Stomach smooth muscle (tissue), 2 donors: Measurements from ENCODE around the gene PHKB.

Source experiments
- H3K27ac ChIP-seq: one replicate; pipeline ENCODE4 v1.7.0; 2013; ENCODE audit warnings: mild to moderate bottlenecking, low read length, inconsistent platforms
- H3K27me3 ChIP-seq, 2 donors: one replicate each; pipeline ENCODE4 v1.7.0; 2013; ENCODE audit warnings: low read length in 2 of 2; ENCODE audit not compliant: insufficient read depth in 2 of 2, control insufficient read depth in 1 of 2
- H3K36me3 ChIP-seq, 2 donors: one replicate each; pipeline ENCODE4 v1.7.0; 2013; ENCODE audit warnings: low read length in 2 of 2; ENCODE audit not compliant: control insufficient read depth in 2 of 2, insufficient read depth in 2 of 2
- H3K4me1 ChIP-seq: one replicate; pipeline ENCODE4 v1.7.0; 2013; ENCODE audit warnings: low read length; ENCODE audit not compliant: control insufficient read depth, insufficient read depth
- H3K4me3 ChIP-seq, 2 donors: one replicate each; pipeline ENCODE4 v1.7.0; 2013; ENCODE audit warnings: low read length in 2 of 2
- H3K9ac ChIP-seq, 2 donors: one replicate each; pipeline ENCODE4 v1.7.0; 2013; ENCODE audit warnings: low read length in 2 of 2, mild to moderate bottlenecking in 1 of 2
- H3K9me3 ChIP-seq, 2 donors: one replicate each; pipeline ENCODE4 v1.7.0; 2013; ENCODE audit warnings: low read length in 2 of 2; ENCODE audit not compliant: control insufficient read depth in 2 of 2
- donor health status: healthy.
- donor health status: Pancreatic carcinoma.

PHKB gene

GRCh38 chr16:47568351-47568750, 107.2 kb downstream of the PHKB start:
- Histone ChIP-seq H3K36me3 (no peaks in the 10 kb centered on the region), H3K4me1 (no peaks in the 10 kb centered on the region), H3K9ac (no peak overlapping the region), H3K9me3 (no peaks in the 10 kb centered on the region), H3K27ac (no peak overlapping the region), H3K4me3 (no peak overlapping the region), H3K27me3 (no peaks in the 10 kb centered on the region)

DNA sequence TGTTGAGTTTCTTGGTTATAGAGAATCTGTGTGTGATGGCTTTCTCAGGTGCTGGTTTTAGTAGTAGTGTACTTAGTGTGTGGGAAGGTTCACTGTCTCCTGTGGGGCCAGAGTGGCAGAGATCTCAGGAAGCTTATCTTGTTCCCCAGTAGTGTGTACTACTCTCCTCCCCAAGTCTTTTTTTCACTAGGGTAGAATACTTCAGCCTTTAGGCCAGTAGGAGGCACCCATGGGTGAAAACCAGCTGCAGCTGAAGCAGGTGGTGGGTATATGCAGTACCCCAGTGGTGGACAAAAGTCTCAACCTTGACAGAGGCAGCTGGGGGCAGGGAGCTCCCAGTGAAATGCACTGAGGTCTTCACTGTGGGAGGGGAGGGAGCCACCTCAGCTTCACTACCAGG, 109.9 kb downstream of the PHKB start:
- no peak overlapping the region for H3K27ac ChIP-seq
- H3K4me1 ChIP-seq = no peaks in the 10 kb centered on the region
- H3K9me3 ChIP-seq = no peaks in the 10 kb centered on the region
- H3K36me3 ChIP-seq = no peaks in the 10 kb centered on the region
- no peaks in the 10 kb centered on the region for H3K27me3 ChIP-seq
- no peak overlapping the region for H3K4me3 ChIP-seq
- H3K9ac ChIP-seq = no peak overlapping the region

DNA sequence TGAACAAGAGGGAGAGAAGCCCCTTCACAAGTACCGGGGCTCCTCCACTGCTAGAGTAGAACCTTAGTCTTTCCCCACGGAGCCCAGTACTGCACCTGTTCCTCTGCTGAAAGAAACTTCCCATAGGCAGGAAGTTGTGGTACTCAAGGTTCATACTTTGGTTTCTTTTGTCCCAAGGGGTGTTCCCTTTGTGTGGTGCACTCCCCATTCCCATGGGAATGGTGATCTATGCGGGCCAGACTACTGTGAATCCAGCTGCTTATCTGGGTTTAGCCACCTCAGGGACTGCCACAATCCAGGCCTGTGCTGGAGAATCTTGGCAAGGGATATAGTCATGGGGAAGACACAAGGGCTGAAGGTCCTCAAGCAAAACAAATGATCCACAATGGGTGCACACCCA, 110.6 kb downstream of the PHKB start:
- Histone ChIP-seq H3K9ac (no peak overlapping the region), H3K4me3 (no peak overlapping the region)

GRCh38 chr16:47574091-47575054, 113.2 kb downstream of the PHKB start:
- Histone ChIP-seq H3K4me1 (no peaks in the 10 kb centered on the region), H3K9ac (no peak overlapping the region), H3K27me3 (no peaks in the 10 kb centered on the region), H3K27ac (no peak overlapping the region), H3K4me3 (no peak overlapping the region), H3K9me3 (no peaks in the 10 kb centered on the region), H3K36me3 (no peaks in the 10 kb centered on the region)

More for the DNA sequence above, 110.6 kb downstream of the PHKB start:
- Histone ChIP-seq H3K27ac (no peak overlapping the region), H3K27me3 (no peaks in the 10 kb centered on the region), H3K4me1 (no peaks in the 10 kb centered on the region), H3K36me3 (no peaks in the 10 kb centered on the region), H3K9me3 (no peaks in the 10 kb centered on the region)

GRCh38 chr16:47577029-47577428, 115.9 kb downstream of the PHKB start:
- Histone ChIP-seq H3K9ac (no peak overlapping the region), H3K4me1 (no peaks in the 10 kb centered on the region), H3K4me3 (no peak overlapping the region)

GRCh38 chr16:47578033-47578432, 116.9 kb downstream of the PHKB start:
- no peaks in the 10 kb centered on the region for H3K36me3 ChIP-seq
- no peak overlapping the region for H3K4me3 ChIP-seq
- H3K27ac ChIP-seq = no peak overlapping the region
- no peak overlapping the region for H3K9ac ChIP-seq
- H3K4me1 ChIP-seq = no peaks in the 10 kb centered on the region
- no peaks in the 10 kb centered on the region for H3K9me3 ChIP-seq
- no peaks in the 10 kb centered on the region for H3K27me3 ChIP-seq

More at GRCh38 chr16:47577029-47577428, 115.9 kb downstream of the PHKB start:
- Histone ChIP-seq H3K9me3 (no peaks in the 10 kb centered on the region), H3K36me3 (no peaks in the 10 kb centered on the region), H3K27ac (no peak overlapping the region), H3K27me3 (no peaks in the 10 kb centered on the region)

GRCh38 chr16:47578573-47578972, 117.4 kb downstream of the PHKB start:
- Histone ChIP-seq H3K36me3 (no peaks in the 10 kb centered on the region), H3K27me3 (no peaks in the 10 kb centered on the region), H3K9me3 (no peaks in the 10 kb centered on the region), H3K9ac (no peak overlapping the region), H3K27ac (no peak overlapping the region), H3K4me3 (no peak overlapping the region), H3K4me1 (no peaks in the 10 kb centered on the region)

GRCh38 chr16:47581114-47581513, 120.0 kb downstream of the PHKB start:
- no peaks in the 10 kb centered on the region for H3K9me3 ChIP-seq
- H3K36me3 ChIP-seq = no peaks in the 10 kb centered on the region
- H3K27ac ChIP-seq = no peak overlapping the region
- no peaks in the 10 kb centered on the region for H3K27me3 ChIP-seq
- H3K4me3 ChIP-seq = no peak overlapping the region
- H3K9ac ChIP-seq = no peak overlapping the region
- H3K4me1 ChIP-seq = no peaks in the 10 kb centered on the region

GRCh38 chr16:47584464-47585225, 123.5 kb downstream of the PHKB start:
- H3K4me1 ChIP-seq = no peaks in the 10 kb centered on the region

DNA sequence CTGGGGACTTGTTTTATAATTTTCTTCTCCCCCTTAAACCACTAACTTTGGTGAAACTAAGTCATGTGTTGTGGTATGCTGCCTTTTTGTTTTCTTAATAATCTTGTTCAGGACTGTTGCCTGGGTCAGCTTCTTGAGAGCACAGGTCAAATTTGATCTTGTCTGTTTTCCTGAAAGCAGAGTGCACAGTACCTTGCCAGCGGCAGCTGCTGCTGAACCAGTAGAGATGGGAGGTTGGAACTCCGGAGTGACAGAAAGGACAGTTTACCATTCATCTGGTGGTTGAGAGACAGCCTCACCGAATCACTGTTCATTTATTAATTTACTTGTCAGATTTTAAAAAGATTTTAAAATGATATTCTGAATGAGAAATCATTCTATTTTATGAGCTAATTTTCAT, 125.0 kb downstream of the PHKB start:
- Histone ChIP-seq H3K36me3 (peaks cover 10 to 12% of the 10 kb centered on the region in 2 donors), H3K4me3 (no peak overlapping the region), H3K4me1 (no peaks in the 10 kb centered on the region), H3K27ac (no peak overlapping the region), H3K9ac (no peak overlapping the region), H3K9me3 (no peaks in the 10 kb centered on the region), H3K27me3 (no peaks in the 10 kb centered on the region)

More at GRCh38 chr16:47584464-47585225, 123.5 kb downstream of the PHKB start:
- Histone ChIP-seq H3K9ac (no peak overlapping the region), H3K9me3 (no peaks in the 10 kb centered on the region), H3K36me3 (peaks cover 2 to 5% of the 10 kb centered on the region in 2 donors), H3K4me3 (no peak overlapping the region), H3K27me3 (no peaks in the 10 kb centered on the region), H3K27ac (no peak overlapping the region)
